GM12892 (cell line): ENCODE results near the gene NACA. TPM values are rescaled to one million over a fixed set of nuclear protein-coding genes. Genes with fewer than 3 reads are reported as not detected.
"Not testable (repeated sequence)": the region's sequence is repeated elsewhere in the genome, so short reads cannot be mapped to it uniquely, and the experiment has no call there.

Experiments used
- DNase-seq: peaks from one replicate; pipeline ENCODE4 v3.0.0; 2011; ENCODE audit not compliant: insufficient read length
- FAIRE-seq: peaks from 2 replicates; lab custom pipeline; 2011; peaks lifted over from hg19 to GRCh38; lab: Jason Lieb, UNC
- POLR2A ChIP-seq: IDR thresholded peaks from 2 replicates; pipeline ENCODE4 v1.6.1; 2011; ENCODE audit warnings: low read depth, low read length, control low read depth
- POLR2AphosphoS5 ChIP-seq: IDR thresholded peaks from 2 replicates; pipeline ENCODE4 v1.6.1; 2011; ENCODE audit warnings: low read depth, low read length, control low read depth
- TAF1 ChIP-seq: IDR thresholded peaks from 2 replicates; pipeline ENCODE4 v1.6.1; 2011; ENCODE audit warnings: low read depth, mild to moderate bottlenecking, control low read depth, low read length, borderline replicate concordance
- polyA plus RNA-seq: library from polyadenylated mRNA; unstranded; fragments of >200 nt; gene quantifications from one replicate; pipeline ENCODE4 v1.2.1, GENCODE V29; 2012; ENCODE audit warnings: missing spikeins, inconsistent platforms; ENCODE audit not compliant: missing spikeins

NACA gene
- 3,019 TPM for polyA plus RNA-seq

DNA sequence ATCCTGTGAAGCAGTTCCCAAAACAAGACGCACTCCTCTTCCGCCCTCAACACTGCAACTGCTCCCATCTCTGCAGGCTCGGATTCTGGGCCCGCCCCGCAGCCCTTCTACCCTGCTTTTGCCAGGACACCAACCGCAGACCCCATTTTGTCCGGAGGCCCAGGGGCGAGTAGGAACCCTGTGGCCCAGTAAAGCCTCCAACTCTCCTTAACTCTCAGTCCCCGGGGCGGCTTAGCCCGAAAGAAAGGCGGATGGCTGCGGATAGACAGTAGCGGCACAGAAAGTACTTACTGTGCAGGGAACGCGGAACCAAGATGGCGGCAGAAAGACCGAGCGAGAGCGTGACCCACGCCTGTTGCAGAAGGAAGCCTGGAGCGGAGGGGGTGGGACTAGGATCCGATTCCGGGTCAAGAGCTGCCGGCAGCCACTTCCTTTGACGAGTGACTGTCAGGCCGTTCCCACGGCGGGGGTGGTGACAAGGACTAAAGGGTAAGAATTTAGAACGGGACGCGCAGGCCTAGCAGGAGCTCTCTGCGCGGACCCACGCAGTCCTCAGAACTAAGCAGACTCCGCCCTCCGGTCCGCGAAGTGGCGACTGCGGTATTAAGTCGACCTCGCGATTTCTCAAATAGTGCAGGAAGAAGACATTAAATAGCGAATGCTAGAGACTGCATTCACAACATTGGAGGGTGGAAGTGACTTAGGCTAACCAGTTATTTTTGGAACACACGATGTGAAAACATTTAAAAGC is at the start of gene NACA:
Gene NACA (minus strand): TSS at position 328 of the 751 bp plus-strand sequence. CDS start 778 bp downstream, outside the sequence.
- peak; percentile 94 for FAIRE-seq
- peak; percentile 98 for TF ChIP-seq POLR2AphosphoS5
- TF ChIP-seq TAF1: peak; percentile 97
- peak; percentile 98 for TF ChIP-seq POLR2A

DNA sequence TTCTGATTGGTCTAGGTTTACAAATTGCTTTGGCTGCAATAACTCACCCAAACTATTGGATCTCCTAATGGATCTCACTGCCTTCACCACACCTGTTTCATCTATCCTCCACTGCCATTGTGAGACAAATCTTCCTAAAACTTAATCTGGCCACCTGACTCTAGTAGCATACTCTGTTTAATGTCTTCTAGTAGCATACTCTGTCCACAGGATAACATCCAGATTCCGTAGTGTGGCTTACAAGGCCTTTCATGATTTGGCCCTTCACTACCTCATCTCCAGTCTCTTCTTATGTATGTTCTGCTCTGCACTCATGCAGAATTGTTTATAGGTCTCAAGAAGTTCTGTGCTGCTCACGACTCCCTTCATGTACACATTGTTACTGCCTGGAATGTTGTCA is 48.0 kb upstream of the NACA start:
- DNase-seq (no peak), FAIRE-seq (no peak)
- TF ChIP-seq POLR2AphosphoS5 (no peak), POLR2A (no peak), TAF1 (no peak)

More for the DNA sequence above, at the start of gene NACA:
- DNase-seq: peak; percentile 95

DNA sequence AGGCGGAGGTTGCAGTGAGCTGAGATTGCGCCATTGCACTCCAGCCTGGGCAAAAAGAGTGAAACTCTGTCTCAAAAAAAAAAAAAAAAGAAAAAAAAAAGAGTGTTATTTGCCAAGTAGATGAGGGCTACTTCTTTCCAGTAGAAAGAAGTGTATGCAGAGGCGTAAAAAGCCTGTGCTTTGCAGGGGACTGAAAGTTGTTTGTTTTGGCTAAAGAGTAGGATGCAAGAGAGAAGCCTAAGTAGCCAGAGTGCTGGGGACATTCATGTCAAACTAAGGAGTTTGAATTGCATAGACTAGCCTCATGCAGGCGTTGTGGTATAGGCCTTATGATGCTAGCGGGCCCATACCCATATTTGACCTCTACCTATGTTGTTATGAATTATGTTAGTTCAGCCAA is 47.5 kb upstream of the NACA start:
- no peak for DNase-seq
- FAIRE-seq: no peak
- TF ChIP-seq POLR2AphosphoS5: no peak
- TF ChIP-seq TAF1: no peak
- no peak for TF ChIP-seq POLR2A

DNA sequence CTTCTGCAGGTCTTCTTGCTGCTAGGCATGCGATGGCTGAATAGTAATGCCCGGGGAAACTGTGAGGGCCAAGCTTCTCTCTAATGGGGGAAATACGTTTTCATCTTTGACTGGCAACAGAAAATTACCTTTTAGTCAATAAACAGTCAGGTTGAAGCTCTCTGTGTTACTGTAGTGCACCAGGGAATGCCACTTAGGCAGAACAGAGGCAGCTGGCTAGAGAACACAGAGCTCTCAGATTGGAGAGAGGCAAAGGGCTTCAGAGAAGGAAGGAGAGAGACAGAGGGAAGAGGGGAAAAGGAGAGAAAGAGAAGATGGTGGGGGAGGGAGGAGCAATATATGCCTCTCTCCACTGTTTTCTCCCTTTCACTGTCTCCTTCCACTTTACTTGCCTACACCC is 44.8 kb upstream of the NACA start:
- DNase-seq: no peak
- FAIRE-seq: no peak
- TF ChIP-seq POLR2A: no peak
- TF ChIP-seq TAF1: no peak
- no peak for TF ChIP-seq POLR2AphosphoS5

DNA sequence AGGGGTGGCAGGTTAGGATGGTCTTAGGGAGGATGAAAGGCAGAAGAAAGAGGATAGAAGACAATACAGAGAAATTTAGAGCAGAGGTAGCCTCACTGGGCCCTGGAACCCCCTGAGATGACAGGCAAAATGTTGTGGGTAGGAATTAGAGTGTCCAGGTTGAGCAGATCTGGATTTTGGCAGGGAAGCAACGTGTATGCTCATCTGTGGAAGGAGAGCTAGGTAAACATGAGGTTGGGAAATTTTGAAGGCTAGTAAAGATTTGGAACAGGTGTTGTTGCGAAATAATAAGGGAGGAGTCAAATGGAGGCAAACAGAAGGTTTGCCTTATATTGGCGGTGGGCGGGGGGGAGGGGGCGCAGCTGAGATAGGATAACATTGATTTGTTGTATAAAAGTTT is 43.3 kb upstream of the NACA start:
- FAIRE-seq (no peak), DNase-seq (no peak)
- TF ChIP-seq POLR2A: no peak
- TF ChIP-seq POLR2AphosphoS5: no peak
- no peak for TF ChIP-seq TAF1

DNA sequence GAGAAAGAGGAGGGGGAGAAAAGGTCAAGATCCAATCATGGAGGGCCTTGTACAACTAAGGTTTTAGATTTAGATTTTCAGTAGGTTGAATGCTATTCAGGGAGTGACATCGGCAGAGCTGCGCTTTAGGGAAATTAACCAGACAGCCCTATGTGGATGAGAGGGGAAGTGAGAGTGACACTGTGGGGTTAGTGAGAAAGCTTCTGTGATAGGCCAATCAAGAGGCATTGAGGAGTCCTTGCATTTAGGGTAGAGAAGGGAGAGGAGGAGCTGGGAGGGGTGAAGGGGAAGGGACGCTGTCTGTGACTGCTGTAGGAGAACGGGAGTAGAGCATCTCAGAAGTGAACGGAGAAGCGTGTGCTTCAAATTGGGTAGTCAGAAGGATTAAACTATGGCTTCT is 41.4 kb upstream of the NACA start:
- DNase-seq: peak; percentile 45
- peak; percentile 66 for FAIRE-seq
- no peak for TF ChIP-seq POLR2AphosphoS5
- TF ChIP-seq POLR2A: no peak
- TF ChIP-seq TAF1: no peak

DNA sequence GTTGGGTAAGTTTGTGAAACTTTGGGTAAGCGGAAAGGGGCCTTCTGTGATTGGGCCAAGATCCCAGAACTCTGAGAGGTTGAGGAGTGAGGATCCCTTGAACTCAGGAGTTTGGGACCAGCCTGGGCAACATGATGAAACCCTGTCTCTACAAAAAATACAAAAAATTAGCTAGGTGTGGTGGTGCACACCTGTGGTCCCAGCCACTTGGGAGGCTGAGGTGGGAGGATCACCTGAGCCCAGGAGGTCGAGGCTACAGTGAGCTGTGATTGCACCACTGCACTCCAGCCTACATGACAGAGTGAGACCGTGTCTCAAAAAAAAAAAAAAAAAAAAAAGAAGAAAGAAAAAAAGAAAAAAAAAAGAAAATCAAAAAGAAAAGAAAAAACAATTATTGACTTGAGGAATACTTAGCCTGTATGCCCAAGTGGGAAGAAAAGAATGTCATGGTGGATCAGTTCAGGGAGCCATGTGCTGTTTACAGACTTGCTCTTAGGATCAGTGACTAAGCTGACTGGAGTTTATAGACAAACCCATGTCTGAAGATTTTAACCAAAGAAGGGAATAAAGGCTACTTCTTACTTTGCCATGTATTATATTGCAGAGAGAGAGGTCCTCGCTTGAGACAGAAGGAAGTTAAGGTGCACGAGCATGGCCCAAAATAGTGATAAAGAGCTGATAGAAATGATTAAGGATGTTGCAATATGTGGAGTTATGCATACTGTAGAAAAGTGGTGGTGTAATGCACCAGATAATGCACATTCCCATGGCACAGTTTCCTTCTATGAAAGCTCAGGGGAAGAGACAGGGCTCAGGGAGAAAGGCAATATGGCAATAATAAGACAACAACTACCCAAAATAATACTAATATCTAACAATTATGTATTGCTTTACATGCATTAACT is 38.9 kb upstream of the NACA start:
- FAIRE-seq (no peak), DNase-seq (no peak)
- TF ChIP-seq POLR2AphosphoS5 (no peak), POLR2A (no peak), TAF1 (no peak)

DNA sequence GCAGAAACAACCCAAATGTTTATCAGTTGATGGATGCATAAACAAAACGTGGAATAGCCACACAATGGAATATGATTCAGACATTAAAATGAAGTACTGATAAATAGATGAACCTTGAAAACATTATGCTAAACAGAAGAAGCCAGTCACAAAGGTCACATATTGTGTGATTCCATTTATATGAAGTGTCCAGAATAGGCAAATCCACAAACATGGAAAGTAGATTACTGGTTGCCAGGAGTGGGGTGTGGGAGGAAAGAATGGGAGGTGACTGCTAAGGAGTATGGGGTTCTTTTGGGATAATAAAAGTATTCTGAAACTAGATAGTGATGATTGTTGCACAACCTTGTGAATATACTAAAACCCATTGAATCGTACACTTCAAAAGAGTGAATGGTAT is 36.7 kb upstream of the NACA start:
- FAIRE-seq: no peak
- TF ChIP-seq TAF1 (no peak), POLR2AphosphoS5 (no peak), POLR2A (no peak)
- no peak for DNase-seq

DNA sequence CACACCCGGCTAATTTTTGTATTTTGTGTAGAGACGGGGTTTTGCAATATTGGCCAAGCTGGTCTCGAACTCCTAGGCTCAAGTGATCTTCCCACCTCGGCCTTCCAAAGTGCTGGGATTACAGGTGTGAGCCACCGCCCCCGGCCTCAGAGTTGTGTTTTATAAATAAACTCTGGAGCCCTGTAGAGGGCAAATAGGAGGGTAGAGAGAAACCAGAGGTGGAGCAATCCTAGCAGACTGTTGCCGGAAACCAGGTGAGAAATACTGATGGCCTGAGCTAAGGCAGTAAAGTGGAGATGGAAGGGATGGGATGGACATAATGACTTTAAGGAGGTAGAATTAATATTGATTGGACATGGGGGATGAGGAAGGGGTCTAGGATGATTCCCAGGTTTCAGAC is 35.4 kb upstream of the NACA start:
- TF ChIP-seq POLR2AphosphoS5: no peak
- TF ChIP-seq TAF1: no peak
- no peak for TF ChIP-seq POLR2A
- FAIRE-seq (no peak), DNase-seq (no peak)

DNA sequence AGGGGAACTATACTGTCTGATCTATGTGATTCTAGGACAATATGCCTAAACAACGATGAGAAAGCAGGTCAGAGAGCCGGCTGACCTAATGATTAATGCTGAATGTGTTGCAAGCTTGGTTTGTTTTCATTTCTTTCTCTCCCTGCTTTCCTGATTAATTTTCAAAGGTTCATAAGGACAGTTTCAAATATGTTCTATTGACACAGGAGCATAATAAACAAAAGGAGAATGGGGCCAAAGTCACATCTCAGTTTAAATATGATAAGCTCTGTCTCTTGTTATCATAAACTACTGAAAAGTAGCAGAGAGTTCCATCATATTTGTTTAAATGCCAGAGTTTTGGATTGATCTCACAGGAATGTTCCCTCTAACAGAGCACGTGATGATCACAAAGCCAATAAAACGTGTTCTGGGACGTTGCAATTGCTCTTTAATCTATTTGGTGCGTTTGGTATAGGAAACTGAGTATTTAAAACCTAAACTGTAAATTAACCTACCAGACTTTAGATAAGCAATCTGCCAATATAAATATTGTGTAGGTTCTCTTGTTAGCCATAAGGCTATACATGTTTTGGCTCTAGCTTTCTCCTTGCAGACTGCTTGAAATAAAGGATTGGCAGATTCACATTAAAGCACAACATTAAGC is 34.3 kb upstream of the NACA start:
- FAIRE-seq (no peak), DNase-seq (no peak)
- no peak for TF ChIP-seq POLR2A
- TF ChIP-seq POLR2AphosphoS5: no peak
- TF ChIP-seq TAF1: no peak

DNA sequence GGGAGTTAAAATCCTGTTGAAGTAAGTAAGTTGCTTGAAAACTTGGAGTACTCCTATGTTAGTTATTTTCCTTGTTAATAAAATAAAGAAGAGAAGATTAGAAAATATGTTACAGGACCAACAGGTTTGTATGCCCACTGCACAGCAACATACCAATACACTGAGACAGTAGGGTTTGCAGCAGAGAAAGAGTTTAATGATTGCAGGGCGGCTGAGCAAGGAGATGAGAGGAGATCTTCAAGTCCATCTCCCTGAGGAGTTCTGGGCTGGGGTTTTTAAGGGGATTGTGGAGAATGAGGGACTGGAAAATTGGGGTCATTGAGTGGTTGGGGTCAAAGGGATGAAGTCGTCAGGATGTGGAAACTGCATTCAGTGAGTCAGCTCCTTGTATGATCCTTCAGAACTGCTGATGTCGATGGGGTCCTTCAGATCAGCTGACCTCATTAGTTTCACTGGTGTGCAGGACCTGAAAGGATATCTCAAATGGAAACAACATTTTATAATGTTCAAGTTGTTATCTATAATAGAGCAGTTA is 33.7 kb upstream of the NACA start:
- no peak for TF ChIP-seq TAF1
- TF ChIP-seq POLR2A: no peak
- no peak for TF ChIP-seq POLR2AphosphoS5
- DNase-seq (no peak), FAIRE-seq (no peak)

DNA sequence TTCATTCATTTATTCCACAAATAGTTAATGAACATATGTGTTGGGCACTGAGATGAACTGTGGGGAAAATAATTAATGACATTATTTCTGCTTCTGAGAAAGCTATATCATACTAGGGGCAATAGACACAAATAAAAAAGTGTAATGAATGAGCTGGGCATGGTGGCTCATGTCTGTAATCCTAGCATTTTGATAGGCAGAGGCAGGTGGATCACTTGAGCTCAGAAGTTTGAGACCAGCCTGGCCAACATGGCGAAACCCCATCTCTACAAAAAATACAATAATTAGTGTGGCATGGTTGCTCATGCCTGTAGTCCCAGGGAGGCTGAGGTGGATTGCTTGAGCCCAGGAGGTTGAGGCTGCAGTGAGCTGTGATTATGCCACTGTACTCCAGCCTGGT is 32.9 kb upstream of the NACA start:
- not testable (repeated sequence) for DNase-seq, FAIRE-seq
